HG02981 (cell line): ENCODE measurements around the gene CYP21A2.
"Not testable (repeated sequence)": the region's sequence is repeated elsewhere in the genome, so short reads cannot be mapped to it uniquely, and the experiment has no call there.

Source experiments
- ATAC-seq: cut with Tn5 transposase; IDR thresholded peaks from one replicate; pipeline ENCODE4 v1.9.1; 2021; ENCODE audit warnings: mild to moderate bottlenecking, moderate library complexity; ENCODE audit not compliant: unreplicated experiment

The CYP21A2 gene

DNA sequence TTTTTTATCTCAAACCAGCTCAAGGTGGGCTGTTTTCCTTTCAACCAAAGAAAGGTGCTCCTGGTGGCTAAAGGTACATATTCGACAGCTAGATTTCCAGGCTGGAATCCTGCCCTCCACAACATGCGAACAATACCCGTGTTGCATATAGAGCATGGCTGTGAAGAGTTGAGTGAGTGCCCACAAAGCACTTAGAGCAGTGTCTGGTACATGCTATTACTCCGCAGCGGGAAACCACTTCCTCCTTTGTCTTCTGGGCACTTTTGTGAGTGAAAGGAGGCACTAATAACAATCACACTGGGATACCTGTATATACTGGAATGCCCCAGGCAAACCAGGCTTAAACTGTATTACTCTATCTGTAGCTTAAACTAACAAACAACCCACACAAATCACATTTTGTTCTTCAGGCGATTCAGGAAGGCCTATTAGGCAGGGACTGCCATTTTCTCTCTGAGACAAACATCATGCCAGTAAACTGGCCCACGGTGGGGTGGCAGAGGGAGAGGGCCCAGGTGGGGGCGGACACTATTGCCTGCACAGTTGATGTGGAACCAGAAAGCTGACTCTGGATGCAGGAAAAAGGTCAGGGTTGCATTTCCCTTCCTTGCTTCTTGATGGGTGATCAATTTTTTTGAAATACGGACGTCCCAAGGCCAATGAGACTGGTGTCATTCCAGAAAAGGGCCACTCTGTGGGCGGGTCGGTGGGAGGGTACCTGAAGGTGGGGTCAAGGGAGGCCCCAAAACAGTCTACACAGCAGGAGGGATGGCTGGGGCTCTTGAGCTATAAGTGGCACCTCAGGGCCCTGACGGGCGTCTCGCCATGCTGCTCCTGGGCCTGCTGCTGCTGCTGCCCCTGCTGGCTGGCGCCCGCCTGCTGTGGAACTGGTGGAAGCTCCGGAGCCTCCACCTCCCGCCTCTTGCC is at the start of gene CYP21A2:
Gene CYP21A2, plus strand, starts transcription at position 818 of the 927 bp plus-strand sequence. Its CDS starts 8 bp downstream, at position 826.
- not testable (repeated sequence) for ATAC-seq

DNA sequence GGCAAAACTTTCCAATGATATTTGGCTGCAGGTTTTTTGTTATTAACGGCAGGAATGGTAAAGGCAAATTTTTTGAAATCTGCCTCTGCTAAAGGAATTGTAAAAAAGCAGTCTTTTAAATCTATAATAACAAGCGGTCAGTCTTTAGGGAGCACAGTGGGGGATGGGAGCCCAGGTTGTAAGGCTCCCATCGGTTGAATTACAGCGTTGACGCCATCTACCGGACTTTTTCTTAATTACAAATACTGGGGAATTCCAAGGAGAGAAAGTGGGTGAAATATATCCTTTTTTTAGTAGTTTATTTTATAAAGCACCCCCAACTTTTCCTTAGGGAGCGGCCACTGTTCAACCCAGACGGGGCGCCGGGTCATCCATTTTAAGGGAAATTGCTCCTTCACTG is 48.9 kb upstream of the CYP21A2 start:
- ATAC-seq = not testable (repeated sequence)

DNA sequence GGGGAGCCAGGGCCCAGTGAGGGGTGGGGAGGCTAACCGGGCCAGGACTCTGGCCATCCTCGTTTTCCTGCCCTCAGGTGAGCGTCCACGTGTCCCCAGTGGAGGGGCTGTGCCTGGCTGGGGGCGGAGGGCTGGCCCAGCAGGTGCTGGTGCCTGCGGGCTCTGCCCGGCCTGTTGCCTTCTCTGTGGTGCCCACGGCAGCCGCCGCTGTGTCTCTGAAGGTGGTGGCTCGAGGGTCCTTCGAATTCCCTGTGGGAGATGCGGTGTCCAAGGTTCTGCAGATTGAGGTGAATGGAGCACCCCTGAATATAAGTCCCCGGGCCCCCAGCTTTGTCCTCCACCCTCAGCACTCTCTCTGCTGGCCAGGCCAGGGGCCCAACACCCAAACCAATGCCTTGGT is 43.8 kb upstream of the CYP21A2 start:
- ATAC-seq = not testable (repeated sequence)

DNA sequence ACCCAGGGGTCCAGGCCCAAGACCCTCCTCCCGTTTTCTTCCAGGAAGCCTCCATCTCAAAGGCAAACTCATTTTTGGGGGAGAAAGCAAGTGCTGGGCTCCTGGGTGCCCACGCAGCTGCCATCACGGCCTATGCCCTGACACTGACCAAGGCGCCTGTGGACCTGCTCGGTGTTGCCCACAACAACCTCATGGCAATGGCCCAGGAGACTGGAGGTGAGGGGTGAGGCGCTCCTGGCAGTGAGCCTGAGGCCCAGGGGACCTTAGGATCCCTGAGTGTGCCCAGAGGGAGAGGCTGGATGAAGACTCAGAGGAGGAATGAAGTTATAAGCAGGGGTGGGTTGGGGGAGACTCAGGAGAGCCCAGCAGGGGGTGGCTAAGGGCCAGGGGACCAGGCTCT is 41.8 kb upstream of the CYP21A2 start:
- not testable (repeated sequence) for ATAC-seq

GRCh38 chr6:32002546-32003268 is 35.5 kb upstream of the CYP21A2 start:
- ATAC-seq = not testable (repeated sequence)

GRCh38 chr6:32003301-32003700 is 34.9 kb upstream of the CYP21A2 start:
- ATAC-seq = not testable (repeated sequence)

DNA sequence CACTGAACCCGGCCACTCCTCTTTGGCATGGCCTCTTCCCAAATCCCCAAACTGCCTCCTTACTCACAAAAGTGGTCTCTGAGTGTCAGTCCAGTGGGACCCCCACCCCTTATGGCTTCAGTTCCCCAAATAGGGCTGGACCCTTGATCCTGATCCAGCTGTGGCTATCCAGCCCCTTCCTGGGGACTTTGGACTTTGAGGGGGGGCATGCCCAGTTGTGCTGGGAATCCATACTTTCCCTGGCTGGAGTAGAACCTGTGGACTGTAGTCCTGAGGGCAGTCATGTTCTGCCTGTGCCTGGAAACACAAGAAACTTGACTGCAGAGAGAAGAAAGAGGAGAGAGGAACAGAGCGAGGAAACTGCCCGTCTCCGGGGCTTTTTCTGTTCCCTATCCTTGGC is 33.8 kb upstream of the CYP21A2 start:
- ATAC-seq = not testable (repeated sequence)

- ATAC-seq = not testable (repeated sequence)
Observed at GRCh38 chr6:32004864-32005537, 33.2 kb upstream of the CYP21A2 start.

- not testable (repeated sequence) for ATAC-seq
Observed at GRCh38 chr6:32005538-32005880, 32.7 kb upstream of the CYP21A2 start.

DNA sequence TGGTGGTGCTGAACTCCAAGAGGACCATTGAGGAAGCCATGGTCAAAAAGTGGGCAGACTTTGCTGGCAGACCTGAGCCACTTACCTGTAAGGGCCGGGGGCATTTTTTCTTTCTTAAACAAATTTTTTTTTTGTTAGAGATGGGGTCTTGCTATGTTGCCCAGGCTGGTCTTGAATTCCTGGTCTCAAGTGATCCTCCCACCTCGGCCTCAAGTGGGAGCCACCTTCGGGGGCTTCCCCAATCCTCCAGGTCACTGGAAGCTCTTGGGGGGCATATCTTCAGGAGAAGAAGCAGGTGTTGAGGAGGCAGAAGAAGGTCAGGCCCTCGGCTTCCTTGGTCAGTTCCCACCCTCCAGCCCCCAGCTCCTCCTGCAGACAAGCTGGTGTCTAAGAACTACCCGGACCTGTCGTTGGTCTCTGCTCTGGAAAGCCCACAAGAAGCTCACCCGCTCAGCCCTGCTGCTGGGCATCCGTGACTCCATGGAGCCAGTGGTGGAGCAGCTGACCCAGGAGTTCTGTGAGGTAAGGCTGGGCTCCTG is 32.2 kb upstream of the CYP21A2 start:
- ATAC-seq = not testable (repeated sequence)

DNA sequence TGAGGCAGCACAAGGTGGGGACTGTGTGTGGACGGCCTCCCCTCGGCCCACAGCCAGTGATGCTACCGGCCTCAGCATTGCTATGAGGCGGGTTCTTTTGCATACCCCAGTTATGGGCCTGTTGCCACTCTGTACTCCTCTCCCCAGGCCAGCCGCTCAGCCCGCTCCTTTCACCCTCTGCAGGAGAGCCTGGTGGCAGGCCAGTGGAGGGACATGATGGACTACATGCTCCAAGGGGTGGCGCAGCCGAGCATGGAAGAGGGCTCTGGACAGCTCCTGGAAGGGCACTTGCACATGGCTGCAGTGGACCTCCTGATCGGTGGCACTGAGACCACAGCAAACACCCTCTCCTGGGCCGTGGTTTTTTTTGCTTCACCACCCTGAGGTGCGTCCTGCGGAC is 31.1 kb upstream of the CYP21A2 start:
- not testable (repeated sequence) for ATAC-seq

GRCh38 chr6:32008037-32008436 is 30.2 kb upstream of the CYP21A2 start:
- ATAC-seq = not testable (repeated sequence)

DNA sequence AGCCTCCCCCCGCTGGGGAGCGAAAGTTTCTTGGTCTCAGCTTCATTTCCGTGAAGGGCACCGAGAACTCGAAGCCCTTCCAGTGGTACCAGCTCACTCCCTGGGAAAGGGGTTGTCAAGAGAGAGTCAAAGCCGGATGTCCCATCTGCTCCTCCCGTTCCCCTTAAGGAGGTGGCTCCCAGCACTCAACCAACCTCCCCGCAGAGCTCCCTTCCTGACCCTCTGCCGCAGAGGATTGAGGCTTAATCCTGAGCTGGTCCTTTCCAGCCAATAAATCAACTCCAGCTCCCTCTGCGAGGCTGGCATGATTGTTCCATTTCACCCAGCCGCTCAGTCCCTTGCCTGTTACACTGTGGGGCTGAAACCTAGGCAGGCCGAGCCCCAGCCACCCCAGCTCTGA is 29.6 kb upstream of the CYP21A2 start:
- ATAC-seq = not testable (repeated sequence)

DNA sequence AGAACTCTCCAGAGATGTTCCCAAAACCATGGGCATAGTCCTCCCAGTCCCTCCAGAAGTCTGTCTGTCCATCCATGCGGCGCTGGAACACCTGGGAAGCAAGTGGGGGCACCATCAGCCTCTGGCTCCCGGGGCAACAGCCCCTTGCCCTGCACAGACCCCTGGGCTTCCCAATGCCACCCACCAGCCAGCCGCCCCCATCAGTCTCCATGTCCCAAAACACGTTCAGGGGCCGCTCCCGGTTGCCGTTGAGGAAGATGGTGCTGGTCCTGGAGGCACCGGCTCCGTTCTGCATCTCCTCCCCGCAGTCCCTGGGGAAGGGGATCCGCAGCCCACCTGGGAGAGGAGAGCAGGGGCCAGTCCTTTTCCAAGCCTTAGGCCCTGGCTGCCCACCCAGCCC is 28.7 kb upstream of the CYP21A2 start:
- ATAC-seq = not testable (repeated sequence)

DNA sequence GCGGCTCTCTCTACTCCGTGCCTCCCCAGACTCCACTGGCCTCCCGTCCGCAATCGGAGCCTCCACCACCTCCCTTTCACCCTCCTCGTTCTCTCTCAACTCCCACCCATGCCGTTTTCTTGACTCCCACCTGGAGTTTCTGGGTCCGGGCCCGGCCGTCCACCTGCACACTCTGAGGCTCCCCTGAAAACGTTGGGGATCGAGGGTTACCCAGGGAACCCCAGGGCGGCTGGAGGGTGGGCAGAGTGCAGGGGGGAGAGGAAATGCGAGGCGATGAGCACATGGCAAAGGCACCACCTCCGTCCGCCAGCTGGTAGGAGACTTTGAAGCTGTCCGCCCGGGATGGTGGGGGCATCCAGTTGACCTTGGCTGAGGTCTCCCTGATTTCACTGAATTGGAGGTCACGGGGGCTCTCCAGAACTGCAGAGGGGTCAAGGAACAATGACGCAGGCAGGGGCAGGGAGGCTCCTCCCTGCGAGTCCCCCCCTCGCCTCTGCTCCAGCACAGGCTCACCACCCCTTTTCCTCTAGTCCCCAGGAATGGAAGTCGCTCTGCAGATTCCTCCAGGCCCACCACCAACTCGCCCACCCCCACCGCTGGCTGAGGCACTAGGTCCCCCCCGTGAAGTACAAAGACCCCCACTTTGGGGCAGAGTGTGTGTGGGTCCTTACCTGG is 27.2 kb upstream of the CYP21A2 start:
- not testable (repeated sequence) for ATAC-seq

DNA sequence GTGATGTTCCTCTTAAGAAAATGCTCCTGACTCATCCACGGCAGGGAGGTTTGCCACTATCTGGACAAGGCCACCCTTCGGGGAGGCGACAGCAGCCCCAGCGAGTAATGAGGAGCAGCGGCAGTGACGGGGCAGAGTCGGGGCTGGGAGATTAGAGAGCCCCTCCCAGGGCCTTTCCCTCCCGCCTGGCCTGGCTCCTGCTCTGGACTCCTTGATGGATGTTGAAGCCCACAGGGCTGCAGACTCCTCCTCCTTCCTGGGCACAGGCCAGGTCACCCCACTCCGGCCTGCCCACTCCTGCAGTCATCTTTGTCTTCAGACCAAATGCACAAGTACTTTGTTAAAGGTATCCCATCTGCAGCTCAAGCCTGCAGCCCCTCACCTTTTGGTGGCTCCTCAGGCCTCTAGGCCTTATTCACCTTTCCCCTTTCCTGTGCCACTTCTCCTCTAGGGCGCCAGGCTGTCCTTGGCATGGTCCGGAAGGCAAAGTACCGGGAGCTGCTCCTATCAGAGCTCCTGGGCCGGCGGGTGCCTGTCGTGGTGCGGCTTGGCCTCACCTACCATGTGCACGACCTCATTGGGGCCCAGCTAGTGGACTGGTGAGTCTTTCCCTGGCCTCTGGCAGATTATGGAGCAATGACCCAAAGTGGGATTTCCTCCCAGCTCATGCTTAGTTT is 25.1 kb upstream of the CYP21A2 start:
- not testable (repeated sequence) for ATAC-seq

DNA sequence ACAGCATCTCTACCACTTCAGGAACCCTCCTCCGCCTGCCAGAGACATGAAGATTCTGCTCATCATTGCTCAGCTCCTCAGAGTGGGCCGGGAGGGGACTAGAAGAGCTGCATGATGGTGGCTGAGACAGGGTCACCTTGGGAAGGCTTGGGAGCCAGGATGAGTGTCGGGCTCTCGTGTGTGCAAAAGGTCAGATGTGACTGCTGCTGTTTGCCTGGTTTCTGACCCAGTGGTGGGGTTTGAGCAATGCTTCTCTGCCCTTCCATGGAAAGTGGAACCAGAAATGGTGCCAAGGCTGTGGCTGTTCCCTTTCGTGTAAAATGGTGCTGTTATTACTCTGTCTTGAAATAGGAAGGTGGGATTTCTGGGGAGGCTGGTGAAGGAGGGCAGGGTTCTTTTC is 24.5 kb upstream of the CYP21A2 start:
- ATAC-seq = not testable (repeated sequence)

GRCh38 chr6:32014547-32014946 is 23.7 kb upstream of the CYP21A2 start, which contains the start of gene C4B:
Gene C4B (plus strand): TSS chr6:32014795. CDS start chr6:32014846, 51 bp downstream.
- not testable (repeated sequence) for ATAC-seq

DNA sequence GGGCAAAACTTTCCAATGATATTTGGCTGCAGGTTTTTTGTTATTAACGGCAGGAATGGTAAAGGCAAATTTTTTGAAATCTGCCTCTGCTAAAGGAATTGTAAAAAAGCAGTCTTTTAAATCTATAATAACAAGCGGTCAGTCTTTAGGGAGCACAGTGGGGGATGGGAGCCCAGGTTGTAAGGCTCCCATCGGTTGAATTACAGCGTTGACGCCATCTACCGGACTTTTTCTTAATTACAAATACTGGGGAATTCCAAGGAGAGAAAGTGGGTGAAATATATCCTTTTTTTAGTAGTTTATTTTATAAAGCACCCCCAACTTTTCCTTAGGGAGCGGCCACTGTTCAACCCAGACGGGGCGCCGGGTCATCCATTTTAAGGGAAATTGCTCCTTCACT is 16.1 kb upstream of the CYP21A2 start:
- ATAC-seq = not testable (repeated sequence)

DNA sequence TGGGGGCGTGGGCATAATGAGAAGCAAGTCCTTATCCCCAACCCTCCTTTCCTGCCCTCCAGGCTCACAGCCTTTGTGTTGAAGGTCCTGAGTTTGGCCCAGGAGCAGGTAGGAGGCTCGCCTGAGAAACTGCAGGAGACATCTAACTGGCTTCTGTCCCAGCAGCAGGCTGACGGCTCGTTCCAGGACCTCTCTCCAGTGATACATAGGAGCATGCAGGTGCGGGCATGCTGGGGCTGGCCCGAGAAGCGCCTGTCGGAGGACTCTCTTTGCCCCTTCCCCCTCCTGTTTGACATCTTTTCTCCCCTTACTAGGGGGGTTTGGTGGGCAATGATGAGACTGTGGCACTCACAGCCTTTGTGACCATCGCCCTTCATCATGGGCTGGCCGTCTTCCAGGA is 9.6 kb upstream of the CYP21A2 start:
- not testable (repeated sequence) for ATAC-seq
